Bronchial epithelial cell (primary cell): ENCODE measurements around the gene SLN. TPM values are rescaled to one million over a fixed set of nuclear protein-coding genes. Genes with fewer than 3 reads are reported as not detected.

Experiments used
- DNase-seq: peaks from one replicate; pipeline ENCODE4 v3.0.0-alpha.2; 2010; ENCODE audit warnings: low read depth
- FAIRE-seq: peaks from 2 replicates; lab custom pipeline; 2011; peaks lifted over from hg19 to GRCh38; lab: Jason Lieb, UNC
- H3K27me3 ChIP-seq: 2 replicates; pipeline ENCODE4 v1.5.1; 2011; ENCODE audit warnings: low read length; ENCODE audit not compliant: control insufficient read depth, insufficient read depth
- H3K36me3 ChIP-seq: 2 replicates; pipeline ENCODE4 v1.5.1; 2011; ENCODE audit warnings: low read length; ENCODE audit not compliant: control insufficient read depth, insufficient read depth
- H3K4me3 ChIP-seq: 2 replicates; pipeline ENCODE4 v1.5.1; 2011; ENCODE audit warnings: mild to moderate bottlenecking, low read depth, low read length, control low read depth
- CTCF ChIP-seq: IDR thresholded peaks from 2 replicates; pipeline ENCODE4 v1.5.1; 2011; ENCODE audit warnings: mild to moderate bottlenecking, moderate library complexity, low read length, control low read depth, inconsistent platforms; ENCODE audit not compliant: insufficient read depth, severe bottlenecking
- total RNA-seq: library from RNA; depleted of rRNA; stranded (reverse); fragments of >200 nt; gene quantifications from 2 replicates; pipeline ENCODE4 v1.2.1, GENCODE V29; 2014

Gene SLN
- total RNA-seq, 1 donor from 2014 or later = not detected

- no peaks in the 10 kb centered on the region for H3K36me3 ChIP-seq
- H3K27me3 ChIP-seq = no peaks in the 10 kb centered on the region
- H3K4me3 ChIP-seq = no peak overlapping the region
- no peak for TF ChIP-seq CTCF
- DNase-seq (no peak), FAIRE-seq (no peak)
Observed at GRCh38 chr11:107731941-107732688, 20.3 kb upstream of the SLN start.

GRCh38 chr11:107722662-107723061 lies 10.8 kb upstream of the SLN start:
- H3K36me3 ChIP-seq = no peaks in the 10 kb centered on the region
- H3K27me3 ChIP-seq = peaks cover 2% of the 10 kb centered on the region
- no peak for TF ChIP-seq CTCF
- H3K4me3 ChIP-seq = no peak overlapping the region
- DNase-seq = no peak
- no peak for FAIRE-seq

- FAIRE-seq = no peak
- peaks cover 2% of the 10 kb centered on the region for H3K27me3 ChIP-seq
- no peak for DNase-seq
- no peak overlapping the region for H3K4me3 ChIP-seq
- no peak for TF ChIP-seq CTCF
- no peaks in the 10 kb centered on the region for H3K36me3 ChIP-seq
Observed at GRCh38 chr11:107721207-107721606, 9.4 kb upstream of the SLN start.

- H3K36me3 ChIP-seq = no peaks in the 10 kb centered on the region
- no peak for TF ChIP-seq CTCF
- H3K4me3 ChIP-seq = no peak overlapping the region
- DNase-seq (no peak), FAIRE-seq (no peak)
- peaks cover 2% of the 10 kb centered on the region for H3K27me3 ChIP-seq
Observed at GRCh38 chr11:107720303-107720774, 8.5 kb upstream of the SLN start.

- DNase-seq (peak; percentile 43), FAIRE-seq (no peak)
- H3K27me3 ChIP-seq = peaks cover 2% of the 10 kb centered on the region
Observed at GRCh38 chr11:107719557-107720302, 7.9 kb upstream of the SLN start.

More at GRCh38 chr11:107719557-107720302, 7.9 kb upstream of the SLN start:
- TF ChIP-seq CTCF = no peak
- Histone ChIP-seq H3K4me3 (no peak overlapping the region), H3K36me3 (no peaks in the 10 kb centered on the region)
